Measurements from ENCODE around the gene CMTM1. TPM values are rescaled to one million over a fixed set of nuclear protein-coding genes. Genes with fewer than 3 reads are reported as not detected.
A peak's percentile ranks its signal among the peaks of the same experiment; 100 is the strongest.

The CMTM1 gene, protein sequence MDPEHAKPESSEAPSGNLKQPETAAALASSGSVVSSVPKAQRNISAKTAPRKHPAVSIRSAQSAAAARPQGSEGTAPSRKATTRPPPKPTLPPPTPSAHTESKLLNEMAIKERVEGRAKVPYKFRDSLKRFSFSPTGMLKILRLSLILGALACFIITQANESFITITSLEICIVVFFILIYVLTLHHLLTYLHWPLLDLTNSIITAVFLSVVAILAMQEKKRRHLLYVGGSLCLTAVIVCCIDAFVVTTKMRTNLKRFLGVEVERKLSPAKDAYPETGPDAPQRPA
- 1.0 TPM for total RNA-seq
- long read RNA-seq = 0 reads

DNA sequence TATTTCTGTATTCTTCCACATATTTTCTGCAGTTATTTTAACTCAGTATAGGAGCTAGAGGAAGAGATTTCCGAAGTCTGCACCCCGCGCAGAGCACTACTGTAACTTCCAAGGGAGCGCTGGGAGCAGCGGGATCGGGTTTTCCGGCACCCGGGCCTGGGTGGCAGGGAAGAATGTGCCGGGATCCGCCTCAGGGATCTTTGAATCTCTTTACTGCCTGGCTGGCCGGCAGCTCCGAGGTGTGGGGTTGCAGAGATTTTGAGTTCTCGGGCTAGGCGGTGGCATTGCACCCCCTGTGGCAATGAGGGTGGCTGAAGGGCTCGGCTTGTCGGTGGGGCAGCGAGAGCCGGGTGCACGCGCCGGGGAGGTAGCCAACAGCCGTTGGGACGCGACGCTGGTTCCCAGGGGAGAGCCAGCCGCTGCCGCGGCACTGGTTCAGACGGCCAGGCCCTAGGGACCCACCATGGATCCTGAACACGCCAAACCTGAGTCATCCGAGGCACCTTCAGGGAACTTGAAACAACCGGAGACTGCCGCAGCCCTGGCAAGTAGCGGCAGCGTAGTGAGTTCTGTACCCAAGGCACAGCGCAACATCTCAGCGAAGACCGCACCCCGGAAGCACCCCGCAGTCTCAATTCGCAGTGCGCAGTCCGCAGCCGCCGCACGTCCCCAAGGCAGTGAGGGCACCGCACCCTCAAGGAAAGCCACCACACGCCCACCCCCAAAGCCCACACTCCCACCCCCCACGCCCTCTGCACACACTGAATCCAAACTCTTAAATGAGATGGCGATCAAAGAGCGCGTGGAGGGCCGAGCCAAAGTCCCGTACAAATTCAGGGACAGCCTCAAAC lies at the start of gene CMTM1:
CMTM1 (plus strand) TSS at position 389 of the 851 bp plus-strand sequence; CDS start at position 464, 75 bp downstream.
- intact Hi-C loops (cut with micrococcal nuclease) = no loop called here
- TF ChIP-seq, protein P1, sequence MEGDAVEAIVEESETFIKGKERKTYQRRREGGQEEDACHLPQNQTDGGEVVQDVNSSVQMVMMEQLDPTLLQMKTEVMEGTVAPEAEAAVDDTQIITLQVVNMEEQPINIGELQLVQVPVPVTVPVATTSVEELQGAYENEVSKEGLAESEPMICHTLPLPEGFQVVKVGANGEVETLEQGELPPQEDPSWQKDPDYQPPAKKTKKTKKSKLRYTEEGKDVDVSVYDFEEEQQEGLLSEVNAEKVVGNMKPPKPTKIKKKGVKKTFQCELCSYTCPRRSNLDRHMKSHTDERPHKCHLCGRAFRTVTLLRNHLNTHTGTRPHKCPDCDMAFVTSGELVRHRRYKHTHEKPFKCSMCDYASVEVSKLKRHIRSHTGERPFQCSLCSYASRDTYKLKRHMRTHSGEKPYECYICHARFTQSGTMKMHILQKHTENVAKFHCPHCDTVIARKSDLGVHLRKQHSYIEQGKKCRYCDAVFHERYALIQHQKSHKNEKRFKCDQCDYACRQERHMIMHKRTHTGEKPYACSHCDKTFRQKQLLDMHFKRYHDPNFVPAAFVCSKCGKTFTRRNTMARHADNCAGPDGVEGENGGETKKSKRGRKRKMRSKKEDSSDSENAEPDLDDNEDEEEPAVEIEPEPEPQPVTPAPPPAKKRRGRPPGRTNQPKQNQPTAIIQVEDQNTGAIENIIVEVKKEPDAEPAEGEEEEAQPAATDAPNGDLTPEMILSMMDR (IDR thresholded peaks at IDR 0.05; ENCODE audit: borderline replicate concordance) = no peak
- no peaks in the 10 kb centered on the region for H3K9me3 ChIP-seq (replicated peaks)
- H3K27me3 ChIP-seq (ENCODE audit: low read depth) = no peaks in the 10 kb centered on the region
- H3K36me3 ChIP-seq = peaks cover 21% of the 10 kb centered on the region
- no peak for DNase-seq
- no peak within 1 kb of the TSS for H3K27ac ChIP-seq (replicated peaks)
- no peak within 1 kb of the TSS for H3K4me3 ChIP-seq
- H3K4me1 ChIP-seq = peaks cover 4% of the 10 kb centered on the region

DNA sequence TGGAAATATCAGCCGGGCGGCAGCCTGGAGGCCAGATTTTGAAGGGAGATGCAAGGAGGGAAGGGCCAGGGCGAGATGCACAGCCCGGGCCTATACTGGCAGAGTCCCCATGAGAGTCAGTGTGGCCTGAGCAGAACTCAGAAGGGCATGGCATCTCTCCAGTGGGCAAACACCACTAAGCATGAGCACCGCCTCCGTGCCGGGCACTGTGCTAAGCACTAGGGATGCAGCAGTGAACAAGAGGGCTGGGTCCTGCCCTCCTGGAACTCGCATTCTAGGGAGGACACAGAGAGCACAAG lies 49.8 kb upstream of the CMTM1 start:
- H3K9me3 ChIP-seq (replicated peaks) = no peaks in the 10 kb centered on the region
- H3K36me3 ChIP-seq = peaks cover 12% of the 10 kb centered on the region
- peak overlapping the region; percentile 40 for H3K4me3 ChIP-seq
- no peak for DNase-seq
- TF ChIP-seq, protein P1 (IDR thresholded peaks at IDR 0.05; ENCODE audit: borderline replicate concordance) = no peak
- peaks cover 84% of the 10 kb centered on the region for H3K4me1 ChIP-seq
- H3K27me3 ChIP-seq (ENCODE audit: low read depth) = no peaks in the 10 kb centered on the region
- intact Hi-C loops (cut with micrococcal nuclease) = no loop called here
- peak overlapping the region; percentile 99 for H3K27ac ChIP-seq (replicated peaks)

DNA sequence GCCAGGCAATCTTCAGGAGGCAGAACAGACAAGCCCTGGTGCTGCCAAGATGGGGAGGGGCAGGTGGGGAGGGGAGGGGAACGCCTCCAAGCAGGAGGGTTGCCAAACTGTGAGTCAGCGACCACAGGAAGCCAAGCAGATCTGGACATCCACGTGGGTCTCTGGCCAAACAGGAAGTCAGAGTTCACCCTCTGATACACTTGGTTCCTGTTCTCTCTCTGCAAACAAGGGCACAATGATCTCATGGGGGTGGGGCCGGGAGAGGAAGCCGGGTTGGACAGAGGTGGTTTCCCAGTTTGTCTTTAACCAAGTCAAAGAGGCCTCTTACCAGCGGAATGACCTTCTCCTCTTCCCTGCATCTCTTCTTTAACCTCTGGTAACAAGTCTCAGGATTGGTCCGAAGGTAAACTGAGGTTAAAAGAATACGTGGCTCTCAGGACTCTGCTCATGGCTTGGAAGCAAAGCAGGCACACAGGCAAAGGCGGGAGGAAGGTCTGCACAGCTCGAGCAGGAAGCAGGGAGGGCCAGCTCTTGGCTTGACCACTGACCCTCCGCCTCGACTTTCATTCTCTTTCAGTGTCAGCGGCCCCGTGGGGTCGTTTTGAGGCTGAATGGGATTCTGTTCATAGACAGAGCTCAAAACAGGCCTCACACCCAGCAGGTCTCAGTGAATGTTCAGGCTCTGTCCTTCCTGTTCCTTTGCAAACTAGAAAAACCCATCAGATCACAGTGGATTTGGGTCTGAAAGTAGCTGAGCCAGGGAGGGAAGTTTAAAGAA lies 49.2 kb upstream of the CMTM1 start:
- Histone ChIP-seq H3K4me1 (peaks cover 84% of the 10 kb centered on the region), H3K36me3 (peaks cover 12% of the 10 kb centered on the region), H3K9me3 (replicated peaks) (no peaks in the 10 kb centered on the region), H3K4me3 (peak overlapping the region; percentile 56), H3K27ac (replicated peaks) (peak overlapping the region; percentile 99), H3K27me3 (ENCODE audit: low read depth) (no peaks in the 10 kb centered on the region)
- intact Hi-C loops (cut with micrococcal nuclease) = no loop called here
- peak; percentile 97 for DNase-seq
- TF ChIP-seq, protein P1 (IDR thresholded peaks at IDR 0.05; ENCODE audit: borderline replicate concordance) = no peak

DNA sequence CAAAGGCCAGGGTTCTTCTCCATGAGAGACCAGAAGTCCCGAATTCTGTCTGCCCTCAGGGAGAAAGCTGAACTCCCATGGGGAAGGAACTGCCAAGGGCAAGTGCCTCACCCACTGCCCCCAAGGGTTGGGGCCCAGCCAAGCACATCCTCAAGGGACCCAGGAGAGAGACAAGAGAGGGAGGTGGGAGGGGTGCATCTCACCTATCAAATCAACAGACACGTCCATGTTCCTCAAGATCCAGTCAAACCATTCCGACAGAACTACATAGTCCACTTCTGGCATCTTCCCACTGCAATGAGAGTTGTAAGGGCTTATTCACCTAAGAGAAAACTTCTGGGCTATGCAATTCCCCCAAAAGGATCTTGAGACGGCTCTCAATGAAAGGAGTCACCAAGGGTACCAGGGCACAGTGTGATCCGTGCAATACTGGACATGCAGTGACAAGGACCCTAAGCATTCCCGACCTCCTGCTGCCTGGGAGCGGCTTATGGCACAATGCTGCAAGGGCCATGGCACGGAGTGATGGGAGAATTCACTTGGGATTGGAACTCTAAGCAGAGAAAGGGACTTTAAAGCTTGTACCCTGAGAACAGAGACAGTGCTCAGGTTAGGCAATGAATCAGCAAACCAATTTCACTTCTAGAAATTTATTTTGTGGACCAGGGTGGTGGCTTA lies 48.5 kb upstream of the CMTM1 start:
- Histone ChIP-seq H3K9me3 (replicated peaks) (no peaks in the 10 kb centered on the region), H3K4me3 (peak overlapping the region; percentile 56), H3K4me1 (peaks cover 84% of the 10 kb centered on the region), H3K27me3 (ENCODE audit: low read depth) (no peaks in the 10 kb centered on the region), H3K36me3 (peaks cover 12% of the 10 kb centered on the region), H3K27ac (replicated peaks) (peak overlapping the region; percentile 99)
- intact Hi-C loops (cut with micrococcal nuclease) = no loop called here
- TF ChIP-seq, protein P1 (IDR thresholded peaks at IDR 0.05; ENCODE audit: borderline replicate concordance) = no peak
- DNase-seq = peak; percentile 50
